ENCODE measurements around the gene DNAH7. TPM values are rescaled to one million over a fixed set of nuclear protein-coding genes. Genes with fewer than 3 reads are reported as not detected.

Gene DNAH7
- total and polyA plus RNA-seq, 2 of the 4 experiments (the other 2 are of a cell fraction) = 0.22 to 0.36 TPM

GRCh38 chr2:195902857-195903256 is 165.8 kb downstream of the DNAH7 start:
- in situ Hi-C loops (cut with MboI; ENCODE audit: low sequenced_read_pairs) (no loop called here), dilution Hi-C loops (cut with HindIII; ENCODE audit: low sequenced_read_pairs, unreplicated experiment) (no loop called here), intact Hi-C loops (cut with micrococcal nuclease) (no loop called here)
- Histone ChIP-seq H3K9ac (ENCODE audit: low read depth, low read length) (no peak overlapping the region), H2BK15ac (ENCODE audit: low read depth, low read length) (no peak overlapping the region), H3K4ac (ENCODE audit: low read depth, low read length) (no peak overlapping the region), H3K56ac (ENCODE audit: extremely low read depth, insufficient read depth, low read length) (no peak overlapping the region), H3K23ac (ENCODE audit: low read depth, low read length) (no peak overlapping the region), H2AK5ac (ENCODE audit: low read depth, low read length) (no peak overlapping the region), H3K36me3 (ENCODE audit: control insufficient read depth, insufficient read depth, low read length) (no peaks in the 10 kb centered on the region), H3K18ac (ENCODE audit: low read depth, low read length) (no peak overlapping the region), H3K4me1 (ENCODE audit: control insufficient read depth, insufficient read depth, low read length) (peaks cover 8% of the 10 kb centered on the region), H3K9me3 (ENCODE audit: control insufficient read depth, insufficient read depth, low read length) (no peaks in the 10 kb centered on the region), H3K4me2 (ENCODE audit: low read depth, low read length) (no peak overlapping the region), H3K14ac (replicated peaks; ENCODE audit: low read depth, low read length) (no peak overlapping the region), H2AK9ac (replicated peaks; ENCODE audit: low read depth, low read length, poor library complexity) (no peak overlapping the region), H4K8ac (ENCODE audit: low read depth in 2 of 2, low read length in 2 of 2) (no peak overlapping the region), H3K9me1 (ENCODE audit: insufficient read depth, low read length) (no peaks in the 10 kb centered on the region), H4K91ac (ENCODE audit: insufficient read depth, low read depth, low read length) (no peak overlapping the region), H2BK5ac (ENCODE audit: low read depth, low read length, poor library complexity, severe bottlenecking) (no peak overlapping the region), H2AFZ (replicated peaks; ENCODE audit: low read length, poor library complexity) (no peak overlapping the region), H3K4me3 (ENCODE audit: insufficient read depth, low read depth, low read length) (no peak overlapping the region), H2BK120ac (ENCODE audit: low read depth, low read length) (no peak overlapping the region), H3K27me3 (ENCODE audit: control insufficient read depth, insufficient read depth, low read length) (no peaks in the 10 kb centered on the region; the same call in 1 of the 2 replicates), H2BK20ac (ENCODE audit: low read depth, low read length) (no peak overlapping the region), H3K27ac (ENCODE audit: insufficient read depth, low read length) (no peak overlapping the region), H3K79me1 (ENCODE audit: low read depth in 1 of 2, low read length in 2 of 2) (no peaks in the 10 kb centered on the region), H4K5ac (ENCODE audit: low read depth, low read length) (no peak overlapping the region), H4K20me1 (ENCODE audit: insufficient read depth, low read length) (no peaks in the 10 kb centered on the region)
- CTCF ChIA-PET = no interaction called here
- WGBS, 2 experiments (ENCODE audit: extremely low coverage in 2 of 2, insufficient read length in 1 of 2) = no CpG with 5 or more reads among the region's 1 CpG
- ATAC-seq (ENCODE audit: low read depth) (no peak), DNase-seq (no peak)
- TF ChIP-seq BHLHE40 (IDR thresholded peaks at IDR 0.05; ENCODE audit: low read depth, low read length) = no peak
- no peak for TF ChIP-seq USF2 (IDR thresholded peaks at IDR 0.05; ENCODE audit: low read depth, low read length)
- TF ChIP-seq MAZ (IDR thresholded peaks at IDR 0.05; ENCODE audit: borderline replicate concordance, low read depth, low read length) = no peak
- no peak for TF ChIP-seq SMC3 (IDR thresholded peaks at IDR 0.05; ENCODE audit: low read depth, low read length)
- no peak for TF ChIP-seq FOS (IDR thresholded peaks at IDR 0.05; ENCODE audit: low read depth, low read length)
- no peak for TF ChIP-seq ELK1 (IDR thresholded peaks at IDR 0.05; ENCODE audit: borderline replicate concordance, low read depth, low read length)
- no peak for TF ChIP-seq CTCF (conservative IDR thresholded peaks at IDR 0.05; ENCODE audit: low read depth, low read length)
- no peak for TF ChIP-seq RFX5 (IDR thresholded peaks at IDR 0.05; ENCODE audit: low read depth, low read length)
- no peak for TF ChIP-seq CEBPB (IDR thresholded peaks at IDR 0.05; ENCODE audit: low read depth, low read length)
- TF ChIP-seq MXI1 (IDR thresholded peaks at IDR 0.05; ENCODE audit: borderline replicate concordance, low read depth, low read length) = no peak
- no peak for TF ChIP-seq CHD1 (IDR thresholded peaks at IDR 0.05; ENCODE audit: low read depth, low read length)
- no peak for TF ChIP-seq NFE2L2 (IDR thresholded peaks at IDR 0.05; ENCODE audit: low read depth, low read length)
- TF ChIP-seq MAFK (IDR thresholded peaks at IDR 0.05; ENCODE audit: low read depth, low read length) = no peak
- no peak for TF ChIP-seq RCOR1 (IDR thresholded peaks at IDR 0.05; ENCODE audit: insufficient replicate concordance, low read length)
- no peak for TF ChIP-seq RAD21 (IDR thresholded peaks at IDR 0.05; ENCODE audit: low read length)
- POLR2A ChIA-PET (ENCODE audit: unreplicated experiment) = no interaction called here
- no TSS peak for BruUV-seq (replicated peaks)

Measured in IMR-90 (cell line).